ENCODE results near the gene URI1.

Gene URI1

DNA sequence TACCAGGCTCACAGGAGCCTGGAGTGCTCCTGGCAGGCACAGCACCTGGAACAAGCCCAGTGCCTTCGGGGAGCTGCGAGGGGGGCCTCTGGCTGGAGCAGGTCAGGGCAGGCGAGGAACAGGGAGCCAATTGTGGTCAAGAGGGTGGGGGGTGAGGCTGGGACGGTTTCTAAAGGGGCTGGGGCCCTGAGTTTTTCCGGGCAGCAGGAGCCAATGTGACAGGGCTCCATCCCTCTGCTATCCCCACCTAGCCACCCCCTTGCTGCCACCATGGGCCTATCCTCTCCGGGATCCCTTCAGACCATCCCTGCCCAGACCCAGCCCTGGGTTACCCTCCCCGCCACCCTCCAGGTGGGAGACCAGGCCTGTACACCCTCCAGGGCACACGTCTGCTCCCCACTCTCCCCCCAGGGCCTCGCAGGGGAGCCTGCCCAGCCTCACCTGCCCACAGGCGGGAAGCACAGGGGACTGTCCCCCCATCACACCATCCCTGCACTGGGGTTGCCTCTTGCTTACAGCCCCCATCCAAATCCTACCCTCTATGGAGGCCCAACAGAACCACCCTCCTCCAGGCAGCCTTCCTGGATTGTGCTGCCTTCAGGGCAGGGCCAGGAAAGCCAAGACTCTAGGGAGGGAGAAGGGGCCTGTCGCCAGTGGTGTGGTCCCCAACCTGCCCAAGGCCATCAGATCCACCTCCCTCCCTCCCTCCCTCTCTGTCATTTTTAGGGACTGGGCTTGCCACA lies 121.0 kb downstream of the URI1 start:
- WGBS (ENCODE audit: insufficient coverage, insufficient read length): no CpG with 5 or more reads among the region's 11 CpGs
- no peak for DNase-seq (ENCODE audit: low read depth, low spot score)
- Histone ChIP-seq H3K4me1 (ENCODE audit: control insufficient read depth, insufficient read depth, low read length) (no peaks in the 10 kb centered on the region; the same call in 1 of the 2 replicates), H3K27me3 (ENCODE audit: control insufficient read depth, insufficient read depth, low read length) (no peaks in the 10 kb centered on the region), H3K9me3 (ENCODE audit: control insufficient read depth, insufficient read depth, low read length) (no peaks in the 10 kb centered on the region), H3K27ac (ENCODE audit: low read length) (no peak overlapping the region), H3K36me3 (ENCODE audit: control insufficient read depth, insufficient read depth, low read length) (no peaks in the 10 kb centered on the region), H3K4me3 (ENCODE audit: low read length) (no peak overlapping the region)

DNA sequence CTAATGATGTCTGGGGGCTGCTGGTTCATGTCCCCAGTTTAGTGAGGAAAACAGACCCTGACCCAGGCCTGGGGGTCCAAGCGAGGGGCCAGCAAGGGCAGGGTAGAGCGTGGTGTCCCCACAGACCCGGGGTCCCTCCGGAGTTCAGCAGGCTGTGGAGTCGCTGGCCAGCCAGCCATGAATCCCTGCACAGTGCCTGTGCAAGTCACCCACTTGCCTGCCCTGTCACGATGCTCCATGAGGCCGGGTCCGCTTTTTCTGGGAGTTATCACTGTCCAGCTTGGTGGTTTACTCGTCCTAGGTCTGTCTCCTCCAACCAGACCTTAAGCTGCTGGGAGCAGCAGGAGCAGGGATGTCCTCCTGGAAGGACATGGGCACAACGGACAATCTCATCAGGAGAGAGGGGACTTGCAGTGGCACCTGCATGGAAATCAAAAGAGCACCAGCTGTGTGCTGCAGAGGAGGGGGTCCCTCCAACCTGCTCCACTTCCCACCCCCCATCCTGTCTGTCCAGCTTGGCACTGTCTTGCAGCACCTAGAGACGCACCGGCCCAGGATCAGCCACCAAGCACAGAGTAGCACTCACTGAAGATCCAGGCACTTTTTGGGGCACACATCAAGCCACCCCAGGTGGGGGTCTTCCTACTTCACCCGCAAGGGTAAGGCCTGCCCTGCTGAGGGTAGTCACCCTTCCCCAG lies 121.8 kb downstream of the URI1 start:
- no peak overlapping the region for H3K27ac ChIP-seq (ENCODE audit: low read length)
- no peaks in the 10 kb centered on the region for H3K36me3 ChIP-seq (ENCODE audit: control insufficient read depth, insufficient read depth, low read length)
- H3K4me1 ChIP-seq (ENCODE audit: control insufficient read depth, insufficient read depth, low read length): no peaks in the 10 kb centered on the region; the same call in 1 of the 2 replicates
- no peaks in the 10 kb centered on the region for H3K9me3 ChIP-seq (ENCODE audit: control insufficient read depth, insufficient read depth, low read length)
- no peaks in the 10 kb centered on the region for H3K27me3 ChIP-seq (ENCODE audit: control insufficient read depth, insufficient read depth, low read length)
- WGBS (ENCODE audit: insufficient coverage, insufficient read length): no CpG with 5 or more reads among the region's 13 CpGs
- no peak for DNase-seq (ENCODE audit: low read depth, low spot score)
- H3K4me3 ChIP-seq (ENCODE audit: low read length): no peak overlapping the region

DNA sequence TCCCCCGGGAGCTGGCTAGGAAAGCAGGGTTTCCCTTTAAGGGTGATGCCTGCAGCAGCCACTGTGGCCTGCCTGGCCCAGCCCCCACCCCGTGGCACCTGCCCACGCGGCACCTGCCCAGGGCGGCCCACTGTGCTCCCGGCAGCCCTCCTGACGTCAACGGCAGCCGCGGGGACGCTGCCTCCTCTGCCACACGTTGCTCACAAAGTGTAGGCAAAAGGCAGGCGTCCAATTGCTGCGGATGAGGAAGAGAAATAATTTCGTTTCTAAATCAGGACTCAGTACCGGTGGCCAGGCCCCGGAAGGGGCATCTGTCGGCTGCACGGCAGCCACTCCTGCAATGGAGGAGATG lies 122.3 kb downstream of the URI1 start:
- no peaks in the 10 kb centered on the region for H3K36me3 ChIP-seq (ENCODE audit: control insufficient read depth, insufficient read depth, low read length)
- H3K27ac ChIP-seq (ENCODE audit: low read length): no peak overlapping the region
- no peaks in the 10 kb centered on the region for H3K27me3 ChIP-seq (ENCODE audit: control insufficient read depth, insufficient read depth, low read length)
- DNase-seq (ENCODE audit: low read depth, low spot score): no peak
- no peaks in the 10 kb centered on the region for H3K9me3 ChIP-seq (ENCODE audit: control insufficient read depth, insufficient read depth, low read length)
- H3K4me1 ChIP-seq (ENCODE audit: control insufficient read depth, insufficient read depth, low read length): no peaks in the 10 kb centered on the region; the same call in 1 of the 2 replicates
- no CpG with 5 or more reads among the region's 19 CpGs for WGBS (ENCODE audit: insufficient coverage, insufficient read length)
- no peak overlapping the region for H3K4me3 ChIP-seq (ENCODE audit: low read length)

DNA sequence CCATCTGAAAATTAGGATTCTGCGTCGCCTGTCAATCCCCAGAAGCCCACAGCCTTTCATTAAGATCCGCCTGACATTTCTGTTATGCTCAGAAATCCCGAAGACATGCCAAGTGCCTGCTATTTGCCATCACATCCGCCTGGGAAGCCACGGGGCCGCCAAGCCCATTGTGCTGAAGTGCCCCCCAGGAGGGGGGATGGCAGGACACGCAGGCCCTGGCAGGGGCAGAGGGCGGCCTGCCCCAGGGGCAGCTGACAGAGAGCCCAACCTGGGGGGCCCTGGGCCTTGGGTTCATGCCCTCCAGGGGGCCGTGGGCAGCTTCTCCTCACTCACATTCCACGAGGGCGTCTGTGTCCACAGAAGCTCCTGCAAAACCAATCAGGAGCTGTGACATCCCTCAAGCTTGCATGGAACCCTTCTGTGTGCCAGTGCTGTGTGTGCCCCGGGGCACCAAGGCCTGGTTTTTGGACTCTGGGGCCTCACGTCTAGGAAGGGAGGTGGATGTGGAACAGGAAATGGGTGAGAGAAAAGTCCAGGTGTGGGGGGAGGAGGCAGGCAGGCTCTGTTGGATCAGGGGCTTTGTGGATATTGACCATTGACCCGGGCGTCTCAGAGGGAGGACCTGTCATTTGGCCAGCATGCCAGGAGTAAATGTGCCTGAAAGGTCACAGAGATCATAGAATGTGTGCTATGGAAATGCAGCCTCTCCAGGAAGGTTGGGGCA lies 122.9 kb downstream of the URI1 start:
- no peak for DNase-seq (ENCODE audit: low read depth, low spot score)
- H3K9me3 ChIP-seq (ENCODE audit: control insufficient read depth, insufficient read depth, low read length): no peaks in the 10 kb centered on the region
- no peak overlapping the region for H3K4me3 ChIP-seq (ENCODE audit: low read length)
- WGBS (ENCODE audit: insufficient coverage, insufficient read length): no CpG with 5 or more reads among the region's 16 CpGs
- no peaks in the 10 kb centered on the region for H3K27me3 ChIP-seq (ENCODE audit: control insufficient read depth, insufficient read depth, low read length)
- no peak overlapping the region for H3K27ac ChIP-seq (ENCODE audit: low read length)
- H3K36me3 ChIP-seq (ENCODE audit: control insufficient read depth, insufficient read depth, low read length): no peaks in the 10 kb centered on the region
- H3K4me1 ChIP-seq (ENCODE audit: control insufficient read depth, insufficient read depth, low read length): no peaks in the 10 kb centered on the region; the same call in 1 of the 2 replicates

DNA sequence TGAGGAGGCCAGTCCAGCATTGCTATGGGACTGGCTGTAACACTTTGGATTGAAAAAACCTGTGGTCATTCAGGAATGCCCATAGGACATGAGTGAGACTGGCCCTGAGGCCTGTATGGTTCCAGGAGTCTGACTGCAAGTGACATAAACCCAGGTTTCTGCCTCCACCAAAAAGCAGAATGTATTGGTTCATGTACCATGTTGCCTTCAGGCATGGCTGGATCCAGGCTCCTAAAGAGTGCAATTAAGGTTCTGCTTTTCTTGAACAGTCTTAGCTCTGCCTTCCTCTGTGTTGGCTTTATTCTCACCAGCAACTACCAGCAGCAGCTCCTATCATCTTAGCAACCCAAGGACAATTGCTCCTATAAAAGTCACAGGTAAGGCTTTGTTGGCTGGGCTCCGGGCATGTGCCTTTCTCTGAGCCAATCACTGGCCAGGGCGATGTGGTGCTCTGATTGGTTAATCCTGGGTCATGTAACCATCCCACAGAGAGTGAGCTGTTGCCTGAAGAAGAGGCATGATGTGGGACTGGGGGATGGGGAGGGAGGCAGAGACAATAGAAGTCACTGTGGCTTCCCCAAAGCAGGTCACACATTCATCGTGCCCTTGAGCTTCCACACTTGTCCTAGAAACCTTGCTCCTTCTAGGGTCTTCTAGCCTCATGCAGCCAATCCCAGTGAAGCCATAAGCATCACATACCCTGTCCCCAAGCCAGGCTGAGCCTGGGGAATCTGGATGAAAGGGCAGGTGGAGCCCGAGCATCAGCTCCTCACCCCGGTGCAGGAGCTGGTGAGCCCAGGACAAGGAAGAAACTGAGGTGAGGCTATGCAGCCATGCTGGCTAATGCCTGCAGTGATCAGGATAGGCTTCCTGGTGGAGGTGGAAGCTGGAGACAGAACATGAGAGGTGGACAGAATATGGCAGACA lies 123.9 kb downstream of the URI1 start:
- WGBS (ENCODE audit: insufficient coverage, insufficient read length): no CpG with 5 or more reads among the region's 5 CpGs
- no peaks in the 10 kb centered on the region for H3K36me3 ChIP-seq (ENCODE audit: control insufficient read depth, insufficient read depth, low read length)
- H3K4me3 ChIP-seq (ENCODE audit: low read length): no peak overlapping the region
- H3K9me3 ChIP-seq (ENCODE audit: control insufficient read depth, insufficient read depth, low read length): no peaks in the 10 kb centered on the region
- no peaks in the 10 kb centered on the region; the same call in 1 of the 2 replicates for H3K4me1 ChIP-seq (ENCODE audit: control insufficient read depth, insufficient read depth, low read length)
- no peak for DNase-seq (ENCODE audit: low read depth, low spot score)
- H3K27me3 ChIP-seq (ENCODE audit: control insufficient read depth, insufficient read depth, low read length): no peaks in the 10 kb centered on the region
- no peak overlapping the region for H3K27ac ChIP-seq (ENCODE audit: low read length)
